B cell (primary cell): ENCODE measurements around the gene FNDC7. TPM values are rescaled to one million over a fixed set of nuclear protein-coding genes. Genes with fewer than 3 reads are reported as not detected.

Source experiments
- ATAC-seq: fragments of 200-7000 bp; cut with Tn5 transposase; one replicate; pipeline ENCODE4 v1.10.0; 2021; ENCODE audit warnings: low read depth, mild to moderate bottlenecking, moderate number of reproducible peaks, moderate library complexity
- CTCF ChIA-PET: fragments of 350-600 bp; sonication (Branson Sonifier 250); formaldehyde crosslinking; loops from one replicate; lab custom pipeline; 2021; ENCODE audit warnings: antibody characterized with exemption, inconsistent platforms; lab: Charles Lee
- POLR2A ChIA-PET: fragments of 350-600 bp; sonication (Branson Sonifier 250); formaldehyde crosslinking; loops from one replicate; lab custom pipeline; 2021; ENCODE audit warnings: antibody characterized with exemption; lab: Charles Lee
- DNase-seq: peaks from one replicate; pipeline ENCODE4 v3.0.0; 2013
- H2AFZ ChIP-seq: 2 replicates; pipeline ENCODE4 v1.6.1; 2012; ENCODE audit warnings: mild to moderate bottlenecking, low read depth, low read length; ENCODE audit not compliant: insufficient read depth, poor library complexity, severe bottlenecking
- H3K27ac ChIP-seq, 2 donors: 1 replicate in 1 of 2; 2 replicates in 1 of 2; pipeline ENCODE4 v1.5.1; 2012 to 2013; ENCODE audit warnings: low read length in 2 of 2, mild to moderate bottlenecking in 2 of 2, moderate library complexity in 1 of 2
- H3K27me3 ChIP-seq, 4 experiments: fragments of 200-600 bp in 1 of 4; sonication (generic) in 1 of 4; replicated peaks in 1 of 4; 1 replicate in 2 of 4; 2 replicates in 2 of 4; pipeline versions ENCODE4 v1.6.1 to v1.7.0; 2013 to 2016; ENCODE audit warnings: low read length in 3 of 4, mild to moderate bottlenecking in 2 of 4, mixed read lengths in 1 of 4, moderate library complexity in 1 of 4; ENCODE audit not compliant: insufficient read depth in 4 of 4, control insufficient read depth in 3 of 4; ENCODE audit errors: control extremely low read depth in 1 of 4
- H3K36me3 ChIP-seq, 2 experiments: replicated peaks in 1 of 2; 1 replicate in 1 of 2; 2 replicates in 1 of 2; pipeline versions ENCODE4 v1.6.1 to v1.7.1; 2013; ENCODE audit warnings: low read length in 1 of 2; ENCODE audit not compliant: insufficient read depth in 2 of 2, control insufficient read depth in 1 of 2; ENCODE audit errors: control extremely low read depth in 1 of 2, extremely low read depth in 1 of 2
- H3K4me1 ChIP-seq, 2 donors: fragments of 200-600 bp in 1 of 2; sonication (generic) in 1 of 2; 1 replicate in 1 of 2; 2 replicates in 1 of 2; pipeline versions ENCODE4 v1.5.1 to v1.6.1; 2013 to 2017; ENCODE audit warnings: low read length in 2 of 2; ENCODE audit not compliant: control insufficient read depth in 2 of 2, insufficient read depth in 2 of 2
- H3K4me2 ChIP-seq: replicated peaks from 2 replicates; pipeline ENCODE3; 2012; ENCODE audit warnings: mild to moderate bottlenecking, low read depth, low read length; ENCODE audit not compliant: poor library complexity, severe bottlenecking
- H3K4me3 ChIP-seq, 5 experiments: fragments of 200-600 bp in 1 of 5; sonication (generic) in 1 of 5; 1 replicate in 3 of 5; 2 replicates in 2 of 5; pipeline versions ENCODE4 v1.5.1 to v1.7.0; 2011 to 2016; ENCODE audit warnings: low read length in 4 of 5, mild to moderate bottlenecking in 4 of 5, low read depth in 2 of 5, control low read depth in 1 of 5, moderate library complexity in 1 of 5; ENCODE audit not compliant: insufficient read depth in 1 of 5; ENCODE audit errors: control extremely low read depth in 1 of 5, extremely low read depth in 1 of 5
- H3K79me2 ChIP-seq: fragments of 200-600 bp; sonication (generic); one replicate; pipeline ENCODE4 v1.6.0; 2016; ENCODE audit warnings: low read length; ENCODE audit not compliant: control insufficient read depth, insufficient read depth
- H3K9ac ChIP-seq: fragments of 200-600 bp; sonication (generic); 2 replicates; pipeline ENCODE4 v1.6.1; 2017; ENCODE audit warnings: mild to moderate bottlenecking, low read length, moderate library complexity
- H3K9me3 ChIP-seq, 3 donors: one replicate each; pipeline versions ENCODE4 v1.6.1 to v1.7.1; 2013; ENCODE audit warnings: low read length in 2 of 3; ENCODE audit not compliant: control insufficient read depth in 2 of 3, insufficient read depth in 1 of 3; ENCODE audit errors: control extremely low read depth in 1 of 3
- H4K20me1 ChIP-seq: 2 replicates; pipeline ENCODE4 v1.6.0; 2012; ENCODE audit warnings: mild to moderate bottlenecking, low read length; ENCODE audit not compliant: insufficient read depth, control insufficient read depth, poor library complexity, severe bottlenecking
- H3K27ac Mint-ChIP-seq: one replicate; pipeline ENCODE4 v1.8.0; 2021; ENCODE audit warnings: mixed read lengths
- H3K27me3 Mint-ChIP-seq: one replicate; pipeline ENCODE4 v1.8.0; 2021; ENCODE audit warnings: mixed read lengths
- H3K4me1 Mint-ChIP-seq: one replicate; pipeline ENCODE4 v1.8.0; 2021; ENCODE audit warnings: mixed read lengths
- H3K4me3 Mint-ChIP-seq: one replicate; pipeline ENCODE4 v1.8.0; 2021; ENCODE audit warnings: mixed read lengths
- H3K9me3 Mint-ChIP-seq: one replicate; pipeline ENCODE4 v1.8.0; 2022; ENCODE audit warnings: mixed read lengths; ENCODE audit not compliant: insufficient read depth
- CTCF ChIP-seq: fragments of 200-600 bp; IDR thresholded peaks from one replicate; pipeline ENCODE4 v1.8.0; 2022; ENCODE audit warnings: antibody characterized with exemption, mild to moderate bottlenecking
- EZH2 ChIP-seq: IDR thresholded peaks from 2 replicates; pipeline ENCODE4 v1.6.1; 2012; ENCODE audit warnings: borderline replicate concordance, low read depth, mild to moderate bottlenecking, moderate library complexity, low read length; ENCODE audit not compliant: insufficient read depth, poor library complexity, severe bottlenecking
- WGBS: methylation state at CpG from one replicate; pipeline ENCODE4 v1.1.5; 2013; ENCODE audit warnings: missing lambda C conversion rate; ENCODE audit not compliant: insufficient coverage; 5-methylcytosine and 5-hydroxymethylcytosine counted together
- intact Hi-C: fragments of 100-400 bp; cut with micrococcal nuclease; formaldehyde crosslinking; loops from one replicate; pipeline ENCODE4 v1.10.0; 2022
- polyA plus RNA-seq: library from polyadenylated mRNA; depleted of rRNA; stranded (reverse); fragments of >200 nt; gene quantifications from 2 replicates; pipeline ENCODE4 v1.2.3, GENCODE V29; 2012
- total RNA-seq, 2 donors: library from RNA; stranded (reverse); fragments of 120-200 nt in 1 of 2; gene quantifications; 1 replicate in 1 of 2; 2 replicates in 1 of 2; pipeline versions ENCODE4 v1.2.3 to v1.2.4, GENCODE V29; 2013 to 2022

FNDC7 gene
- total and polyA plus RNA-seq, 2 donors (not counting 1 experiment from before 2014, with no cell fraction given) = 0.17 TPM; not detected in 1

- H3K4me2 ChIP-seq = peak overlapping the region; percentile 90
- peaks cover 4 to 5% of the 10 kb centered on the region in 2 donors for H3K4me1 ChIP-seq
- TF ChIP-seq CTCF = no peak
- peak overlapping the region; percentile 79 for H3K9ac ChIP-seq
- peaks cover 1 to 3% of the 10 kb centered on the region in 2 experiments for H3K36me3 ChIP-seq
- ChIA-PET POLR2A (interaction anchor here (0.8 kb wide), 1 partner anchor 55 kb away, joined by 6 read pairs; the partner anchor contains the start of gene PRPF38B), CTCF (interaction anchor here (0.6 to 1.0 kb wide), 2 partner anchors 11 to 184 kb away, joined by 3 read pairs; no protein-coding TSS in a partner anchor)
- no peaks in the 10 kb centered on the region for H4K20me1 ChIP-seq
- no peaks in the 10 kb centered on the region for H3K27me3 Mint-ChIP-seq
- H3K27ac ChIP-seq = peak overlapping the region; percentile 92 to 94
- DNase-seq (no peak), ATAC-seq (no peak)
- intact Hi-C loops = loop anchor here (2.0 to 5.0 kb wide), 8 partner anchors 187 to 679 kb away; partner anchors contain the start of genes CLCC1, EEIG2, ELAPOR1 and PSMA5
- peak overlapping the region; percentile 100 for H3K27ac Mint-ChIP-seq
- peaks cover 37% of the 10 kb centered on the region for H3K79me2 ChIP-seq
- WGBS = under 1% methylated on average over 12 of the region's 15 CpGs
- no peaks in the 10 kb centered on the region for H3K27me3 ChIP-seq
- H3K4me3 Mint-ChIP-seq = peak overlapping the region; percentile 98
- peak overlapping the region; percentile 41 to 99 (median 94) for H3K4me3 ChIP-seq
- no peaks in the 10 kb centered on the region for H3K9me3 ChIP-seq
- H3K9me3 Mint-ChIP-seq = no peaks in the 10 kb centered on the region
- peaks cover 33% of the 10 kb centered on the region for H3K4me1 Mint-ChIP-seq
- H2AFZ ChIP-seq = peak overlapping the region; percentile 79
These were observed 34.6 kb downstream of the FNDC7 start for GRCh38 chr1:108747171-108747850.

- Histone ChIP-seq H2AFZ (no peak overlapping the region), H3K27ac (no peak overlapping the region), H3K4me3 (peak overlapping the region in 1 of 5 experiments; percentile 41), H3K27me3 (no peaks in the 10 kb centered on the region), H3K4me1 (peaks cover 4 to 5% of the 10 kb centered on the region in 2 donors), H3K79me2 (peaks cover 37% of the 10 kb centered on the region), H3K9ac (no peak overlapping the region), H3K4me2 (peak overlapping the region; percentile 90), H3K9me3 (no peaks in the 10 kb centered on the region), H4K20me1 (no peaks in the 10 kb centered on the region), H3K36me3 (peaks cover 4% of the 10 kb centered on the region in 2 experiments)
- ChIA-PET POLR2A (no interaction called here), CTCF (no interaction called here)
- Mint-ChIP-seq H3K9me3 (no peaks in the 10 kb centered on the region), H3K4me1 (peaks cover 33% of the 10 kb centered on the region), H3K4me3 (peak overlapping the region; percentile 70), H3K27ac (no peak overlapping the region), H3K27me3 (no peaks in the 10 kb centered on the region)
- WGBS = no CpG with 5 or more reads among the region's 3 CpGs
- DNase-seq = no peak
- no peak for ATAC-seq
- intact Hi-C loops = loop anchor here (2.0 to 5.0 kb wide), 8 partner anchors 187 to 679 kb away; partner anchors contain the start of genes CLCC1, EEIG2, ELAPOR1 and PSMA5
- TF ChIP-seq EZH2 = no peak
- no peak for TF ChIP-seq CTCF
These were observed 35.2 kb downstream of the FNDC7 start for GRCh38 chr1:108747898-108748297.
